GM23338 (cell line): ENCODE results near the gene YWHAQ. TPM values are rescaled to one million over a fixed set of nuclear protein-coding genes. Genes with fewer than 3 reads are reported as not detected.

Experiments used
- ATAC-seq: fragments of 200-7000 bp; cut with Tn5 transposase; 3 replicates; pipeline ENCODE4 v1.9.1; 2020
- DNase-seq: peaks from one replicate; pipeline ENCODE4 v3.0.0-alpha.2; 2015; ENCODE audit warnings: low spot score
- H2AFZ ChIP-seq: fragments of 200-600 bp; sonication (generic); 2 replicates; pipeline ENCODE4 v1.8.0; 2016; ENCODE audit warnings: antibody characterized with exemption, mild to moderate bottlenecking, moderate library complexity
- H3F3A ChIP-seq: fragments of 200-600 bp; sonication (generic); replicated peaks from 2 replicates; pipeline ENCODE4 v1.8.0; 2017; ENCODE audit warnings: antibody characterized with exemption, mixed run types, low read depth
- H3K27ac ChIP-seq: fragments of 200-600 bp; sonication (generic); 2 replicates; pipeline ENCODE4 v1.6.1; 2016; ENCODE audit warnings: low read depth
- H3K27me3 ChIP-seq: fragments of 200-600 bp; sonication (generic); 2 replicates; pipeline ENCODE4 v1.8.0; 2016; ENCODE audit warnings: mild to moderate bottlenecking, mixed run types, moderate library complexity; ENCODE audit not compliant: insufficient read depth
- H3K36me3 ChIP-seq: fragments of 200-600 bp; sonication (generic); 2 replicates; pipeline ENCODE4 v1.8.0; 2016; ENCODE audit warnings: mild to moderate bottlenecking; ENCODE audit not compliant: insufficient read depth
- H3K4me1 ChIP-seq: fragments of 200-600 bp; sonication (generic); 2 replicates; pipeline ENCODE4 v1.8.0; 2016; ENCODE audit warnings: mild to moderate bottlenecking, moderate library complexity; ENCODE audit not compliant: insufficient read depth
- H3K4me2 ChIP-seq: fragments of 200-600 bp; sonication (generic); 2 replicates; pipeline ENCODE4 v1.7.1; 2017; ENCODE audit warnings: mixed run types
- H3K4me3 ChIP-seq: fragments of 200-600 bp; sonication (generic); 2 replicates; pipeline ENCODE4 v1.6.1; 2016; ENCODE audit warnings: mixed run types
- H3K79me2 ChIP-seq: fragments of 200-600 bp; sonication (generic); replicated peaks from 2 replicates; pipeline ENCODE4 v1.8.0; 2017; ENCODE audit warnings: mild to moderate bottlenecking; ENCODE audit not compliant: insufficient read depth
- H3K9me2 ChIP-seq: fragments of 200-600 bp; sonication (generic); 2 replicates; pipeline ENCODE4 v1.8.0; 2017; ENCODE audit not compliant: insufficient read depth
- H4K20me1 ChIP-seq: fragments of 200-600 bp; sonication (generic); replicated peaks from 2 replicates; pipeline ENCODE4 v1.8.0; 2017; ENCODE audit warnings: mild to moderate bottlenecking; ENCODE audit not compliant: insufficient read depth
- H3K27ac Mint-ChIP-seq: 2 replicates; pipeline ENCODE4 v1.8.0; 2020; ENCODE audit warnings: inconsistent platforms, mild to moderate bottlenecking, moderate library complexity, mixed read lengths
- H3K27me3 Mint-ChIP-seq: 3 replicates; pipeline ENCODE4 v1.8.0; 2022; ENCODE audit warnings: low read depth, mild to moderate bottlenecking, moderate library complexity, mixed read lengths, inconsistent platforms; ENCODE audit not compliant: insufficient read depth, poor library complexity
- H3K36me3 Mint-ChIP-seq: 3 replicates; pipeline ENCODE4 v1.8.0; 2021; ENCODE audit warnings: low read depth, mild to moderate bottlenecking, inconsistent platforms, moderate library complexity, mixed read lengths
- H3K4me1 Mint-ChIP-seq: 3 replicates; pipeline ENCODE4 v1.8.0; 2020; ENCODE audit warnings: mild to moderate bottlenecking, inconsistent platforms, mixed read lengths
- H3K4me3 Mint-ChIP-seq: 3 replicates; pipeline ENCODE4 v1.8.0; 2021; ENCODE audit warnings: moderate library complexity, mild to moderate bottlenecking, inconsistent platforms, mixed read lengths
- H3K9me3 Mint-ChIP-seq: 3 replicates; pipeline ENCODE4 v1.8.0; 2020; ENCODE audit warnings: moderate library complexity, mild to moderate bottlenecking, inconsistent platforms, mixed read lengths
- CREB1 ChIP-seq: fragments of 250-450 bp; sonication (Bioruptor Pico); IDR thresholded peaks from 2 replicates; pipeline ENCODE4 v1.5.0; 2020; ENCODE audit warnings: low read depth, mild to moderate bottlenecking, moderate library complexity
- CTCF ChIP-seq, 2 experiments: fragments of 200-600 bp in 1 of 2; sonication (generic) in 1 of 2; conservative IDR thresholded peaks; 2 replicates each; pipeline versions ENCODE4 v1.5.1 to v1.6.1; 2016 to 2017; ENCODE audit warnings: antibody characterized with exemption in 2 of 2, low read depth in 2 of 2, mild to moderate bottlenecking in 2 of 2, moderate library complexity in 1 of 2
- ETS1 ChIP-seq: IDR thresholded peaks from 2 replicates; pipeline ENCODE4 v1.6.1; 2016; ENCODE audit warnings: antibody characterized with exemption
- EZH2phosphoT487 ChIP-seq: fragments of 200-600 bp; sonication (generic); IDR thresholded peaks from one replicate; pipeline ENCODE4 v1.8.1; 2018; ENCODE audit warnings: antibody characterized with exemption; ENCODE audit not compliant: unreplicated experiment
- JUNB ChIP-seq: IDR thresholded peaks from one replicate; pipeline ENCODE4 v1.6.1; 2016; ENCODE audit warnings: antibody characterized with exemption; ENCODE audit not compliant: unreplicated experiment
- NANOG ChIP-seq: IDR thresholded peaks from 2 replicates; pipeline ENCODE4 v1.6.1; 2016; ENCODE audit warnings: antibody characterized with exemption, borderline replicate concordance
- POLR2AphosphoS5 ChIP-seq: IDR thresholded peaks from 2 replicates; pipeline ENCODE4 v1.6.1; 2016; ENCODE audit warnings: antibody characterized with exemption, low read depth
- REST ChIP-seq: IDR thresholded peaks from one replicate; pipeline ENCODE4 v1.6.1; 2018; ENCODE audit warnings: antibody characterized with exemption; ENCODE audit not compliant: unreplicated experiment
- STAT1 ChIP-seq: IDR thresholded peaks from one replicate; pipeline ENCODE4 v1.6.1; 2016; ENCODE audit warnings: antibody characterized with exemption; ENCODE audit not compliant: unreplicated experiment
- ZNF114 ChIP-seq: fragments of 250-450 bp; sonication (Bioruptor Pico); IDR thresholded peaks from 2 replicates; pipeline ENCODE4 v1.5.0; 2020; ENCODE audit warnings: mild to moderate bottlenecking, moderate library complexity
- ZNF331 ChIP-seq: fragments of 250-450 bp; sonication (Bioruptor Pico); IDR thresholded peaks from 2 replicates; pipeline ENCODE4 v1.5.0; 2020; ENCODE audit warnings: low read depth, mild to moderate bottlenecking, moderate library complexity
- ZNF462 ChIP-seq: fragments of 250-450 bp; sonication (Bioruptor Pico); IDR thresholded peaks from 2 replicates; pipeline ENCODE4 v1.5.0; 2020; ENCODE audit warnings: mild to moderate bottlenecking, moderate library complexity
- polyA plus RNA-seq: library from polyadenylated mRNA; unstranded; fragments of >200 nt; fragmentation: Nextera tagmentation; extraction: Ambion mirVana; gene quantifications from 2 replicates; pipeline ENCODE4 v1.2.1, GENCODE V29; 2016
- total RNA-seq: library from RNA; depleted of rRNA; stranded (reverse); fragments of >200 nt; shearing (Covaris generic); gene quantifications from 2 replicates; pipeline ENCODE4 v1.2.3, GENCODE V29; 2014

Gene YWHAQ
- total and polyA plus RNA-seq, 2 experiments from 2014 or later: 295 to 464 TPM

GRCh38 chr2:9637330-9637729 is 6.5 kb upstream of the YWHAQ start:
- no peaks in the 10 kb centered on the region for H4K20me1 ChIP-seq
- DNase-seq (no peak), ATAC-seq (no peak; the same call in 2 of the 3 replicates)
- peaks cover 16% of the 10 kb centered on the region; the same call in 1 of the 2 replicates for H3K27me3 ChIP-seq
- no peak overlapping the region for H2AFZ ChIP-seq
- H3K27ac Mint-ChIP-seq: no peak overlapping the region
- H3K4me3 ChIP-seq: no peak overlapping the region
- H3K4me1 ChIP-seq: no peaks in the 10 kb centered on the region; the same call in 1 of the 2 replicates
- TF ChIP-seq ZNF462: no peak
- no peak for TF ChIP-seq ZNF114 (CRISPR knock-in tag)
- TF ChIP-seq CTCF (conservative IDR thresholded peaks at IDR 0.05; ENCODE audit: low read depth in 2 of 2): no peak
- no peak for TF ChIP-seq NANOG
- TF ChIP-seq STAT1: no peak
- TF ChIP-seq ZNF331 (CRISPR knock-in tag): no peak
- TF ChIP-seq POLR2AphosphoS5: no peak
- TF ChIP-seq REST: no peak
- TF ChIP-seq ETS1: no peak
- TF ChIP-seq EZH2phosphoT487: no peak
- no peak for TF ChIP-seq JUNB
- no peak for TF ChIP-seq CREB1 (CRISPR knock-in tag)
- H3K9me3 Mint-ChIP-seq: no peaks in the 10 kb centered on the region
- H3F3A ChIP-seq: no peaks in the 10 kb centered on the region
- no peaks in the 10 kb centered on the region for H3K9me2 ChIP-seq
- peaks cover 14% of the 10 kb centered on the region for H3K27me3 Mint-ChIP-seq
- no peaks in the 10 kb centered on the region for H3K36me3 Mint-ChIP-seq
- no peak overlapping the region for H3K27ac ChIP-seq
- no peak overlapping the region for H3K4me3 Mint-ChIP-seq
- peaks cover 10% of the 10 kb centered on the region; the same call in 2 of the 3 replicates for H3K4me1 Mint-ChIP-seq
- H3K4me2 ChIP-seq: no peak overlapping the region
- no peaks in the 10 kb centered on the region for H3K79me2 ChIP-seq
- no peaks in the 10 kb centered on the region for H3K36me3 ChIP-seq
